AG10803 (cell line): ENCODE results near the gene XIAP.

Experiments
- DNase-seq: peaks from one replicate; pipeline ENCODE4 v3.0.0; 2010; ENCODE audit warnings: low read depth
- H3K4me3 ChIP-seq: 2 replicates; pipeline ENCODE4 v1.5.1; 2011; ENCODE audit warnings: mild to moderate bottlenecking, low read length, control low read depth
- TF ChIP-seq, protein P1 (sequence below): conservative IDR thresholded peaks from 2 replicates; pipeline ENCODE4 v1.5.1; 2011; ENCODE audit warnings: mild to moderate bottlenecking, low read length, control low read depth, inconsistent platforms

XIAP gene

DNA sequence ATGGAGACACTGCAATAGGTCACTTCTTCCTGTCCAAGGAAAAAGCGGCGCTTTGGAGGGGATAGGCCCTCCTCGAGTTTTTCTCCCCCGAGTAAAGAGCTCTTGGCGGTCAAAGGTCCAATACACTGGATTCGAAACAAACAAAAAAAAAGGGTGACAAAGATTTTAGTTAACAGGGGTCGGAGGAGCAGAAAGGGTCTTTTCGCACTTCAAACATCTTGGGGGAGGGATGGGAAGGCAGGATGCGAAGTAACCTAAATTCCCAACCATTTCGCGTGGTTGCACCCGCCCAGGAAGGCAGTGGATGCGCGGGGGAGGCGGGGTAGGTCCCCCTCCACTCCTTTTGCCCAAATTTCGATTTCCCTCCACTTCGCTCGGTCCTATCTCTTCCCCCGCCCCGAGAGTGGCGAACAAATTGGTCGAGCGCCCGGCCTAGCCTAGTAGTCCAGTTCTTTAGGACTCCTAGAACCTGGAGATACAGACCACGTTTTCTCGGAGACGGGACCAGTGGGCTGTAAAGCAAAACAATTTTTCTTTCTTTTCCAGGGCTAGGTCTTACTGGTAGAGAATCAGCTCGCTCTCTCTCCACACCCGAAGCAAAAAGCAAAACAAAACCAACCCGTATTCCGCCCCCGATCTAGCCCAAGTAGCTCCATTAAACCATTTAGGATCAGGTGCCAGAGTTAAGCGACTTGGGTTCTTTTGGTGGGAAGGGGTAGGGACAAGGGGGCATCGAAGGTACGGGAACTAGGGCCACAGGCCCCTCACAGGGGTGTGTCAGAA, 99.6 kb downstream of the XIAP start:
- H3K4me3 ChIP-seq, result peak overlapping the region; percentile 68
- DNase-seq, result peak; percentile 33
- TF ChIP-seq, protein P1, sequence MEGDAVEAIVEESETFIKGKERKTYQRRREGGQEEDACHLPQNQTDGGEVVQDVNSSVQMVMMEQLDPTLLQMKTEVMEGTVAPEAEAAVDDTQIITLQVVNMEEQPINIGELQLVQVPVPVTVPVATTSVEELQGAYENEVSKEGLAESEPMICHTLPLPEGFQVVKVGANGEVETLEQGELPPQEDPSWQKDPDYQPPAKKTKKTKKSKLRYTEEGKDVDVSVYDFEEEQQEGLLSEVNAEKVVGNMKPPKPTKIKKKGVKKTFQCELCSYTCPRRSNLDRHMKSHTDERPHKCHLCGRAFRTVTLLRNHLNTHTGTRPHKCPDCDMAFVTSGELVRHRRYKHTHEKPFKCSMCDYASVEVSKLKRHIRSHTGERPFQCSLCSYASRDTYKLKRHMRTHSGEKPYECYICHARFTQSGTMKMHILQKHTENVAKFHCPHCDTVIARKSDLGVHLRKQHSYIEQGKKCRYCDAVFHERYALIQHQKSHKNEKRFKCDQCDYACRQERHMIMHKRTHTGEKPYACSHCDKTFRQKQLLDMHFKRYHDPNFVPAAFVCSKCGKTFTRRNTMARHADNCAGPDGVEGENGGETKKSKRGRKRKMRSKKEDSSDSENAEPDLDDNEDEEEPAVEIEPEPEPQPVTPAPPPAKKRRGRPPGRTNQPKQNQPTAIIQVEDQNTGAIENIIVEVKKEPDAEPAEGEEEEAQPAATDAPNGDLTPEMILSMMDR, result no peak

DNA sequence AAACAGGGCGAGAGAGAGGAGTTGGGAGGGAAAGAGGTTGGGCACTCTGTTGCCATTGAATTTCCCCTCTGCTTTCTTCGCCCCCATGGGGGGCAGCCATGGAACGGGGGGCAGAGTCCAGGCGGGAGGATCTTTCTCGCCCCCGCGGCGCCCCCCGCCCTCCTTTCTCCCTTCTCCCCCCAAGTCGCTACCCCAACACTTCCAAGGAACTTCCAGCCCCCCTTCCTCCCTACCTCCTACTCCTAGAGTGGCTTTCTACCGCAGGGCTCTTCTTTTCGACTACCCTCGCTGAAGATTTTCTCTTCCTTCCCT, 101.1 kb downstream of the XIAP start:
- no peak for DNase-seq
- H3K4me3 ChIP-seq, result peak overlapping the region; percentile 80
- TF ChIP-seq, protein P1, result no peak

DNA sequence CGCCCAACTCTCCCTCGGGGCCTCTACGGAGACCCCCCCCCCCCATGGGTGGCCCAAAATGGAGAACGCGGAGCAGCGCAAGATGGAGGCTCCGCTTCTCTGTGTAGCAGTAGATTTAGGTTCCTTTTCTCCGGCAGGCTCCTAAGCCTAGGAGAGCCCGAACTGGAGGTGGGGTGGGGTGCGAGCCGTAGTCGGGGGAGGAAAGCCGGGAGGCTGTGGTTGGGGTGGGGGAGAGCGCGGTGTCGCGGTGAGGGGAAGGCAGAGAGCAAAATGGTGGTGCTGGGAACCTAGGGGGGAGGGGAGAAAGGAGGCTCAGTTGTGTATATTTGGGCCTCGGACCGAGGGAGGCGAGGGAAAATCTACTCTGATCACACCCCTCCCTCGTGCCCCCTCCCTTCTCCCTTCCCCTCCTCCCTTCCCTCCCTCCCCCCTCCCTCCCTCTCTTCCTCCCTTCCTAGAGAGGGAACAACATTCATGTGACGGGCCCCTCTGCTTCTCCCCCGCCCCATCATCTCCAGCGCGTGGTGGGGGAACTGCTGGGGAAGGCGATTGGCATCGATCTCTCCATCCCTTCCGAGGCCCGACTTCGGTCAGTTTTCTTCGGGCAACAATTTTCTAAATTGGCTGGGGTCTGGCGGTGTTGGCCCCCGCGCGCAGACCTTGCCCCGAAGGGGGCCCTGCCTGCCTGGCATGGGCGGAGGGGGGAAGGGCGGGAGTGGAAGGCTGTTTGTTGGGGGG, 101.6 kb downstream of the XIAP start, which contains the start of gene STAG2:
TSS of gene STAG2 (plus strand) at position 439 of the 738 bp plus-strand sequence. CDS start 60,922 bp downstream, outside the sequence.
- TF ChIP-seq, protein P1, result no peak
- peak within 1 kb of the TSS; percentile 80 for H3K4me3 ChIP-seq
- peak; percentile 86 for DNase-seq

DNA sequence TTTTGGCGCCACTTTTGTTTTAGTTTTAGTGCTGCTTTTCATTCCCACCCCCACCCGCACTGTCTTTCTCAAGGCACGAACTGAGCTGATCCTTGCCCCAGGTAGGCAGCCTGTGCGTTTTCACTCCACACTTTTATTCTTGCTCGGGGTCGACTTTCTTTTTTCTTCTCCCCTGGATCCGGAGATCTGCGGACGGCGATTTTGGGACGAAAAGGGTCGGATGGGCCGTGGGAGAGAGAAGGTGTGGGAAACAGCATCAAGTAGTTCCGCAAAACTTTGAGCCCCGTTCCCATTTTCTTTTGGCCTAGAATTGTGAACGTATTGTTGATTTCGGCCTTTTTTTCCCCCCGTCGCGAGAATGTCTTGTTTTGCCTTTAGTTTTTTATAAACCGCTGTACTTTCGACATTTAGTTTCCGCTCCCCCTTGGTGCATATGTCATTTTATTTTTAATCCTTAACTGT, 102.2 kb downstream of the XIAP start:
- no peak for DNase-seq
- TF ChIP-seq, protein P1, result no peak

DNA sequence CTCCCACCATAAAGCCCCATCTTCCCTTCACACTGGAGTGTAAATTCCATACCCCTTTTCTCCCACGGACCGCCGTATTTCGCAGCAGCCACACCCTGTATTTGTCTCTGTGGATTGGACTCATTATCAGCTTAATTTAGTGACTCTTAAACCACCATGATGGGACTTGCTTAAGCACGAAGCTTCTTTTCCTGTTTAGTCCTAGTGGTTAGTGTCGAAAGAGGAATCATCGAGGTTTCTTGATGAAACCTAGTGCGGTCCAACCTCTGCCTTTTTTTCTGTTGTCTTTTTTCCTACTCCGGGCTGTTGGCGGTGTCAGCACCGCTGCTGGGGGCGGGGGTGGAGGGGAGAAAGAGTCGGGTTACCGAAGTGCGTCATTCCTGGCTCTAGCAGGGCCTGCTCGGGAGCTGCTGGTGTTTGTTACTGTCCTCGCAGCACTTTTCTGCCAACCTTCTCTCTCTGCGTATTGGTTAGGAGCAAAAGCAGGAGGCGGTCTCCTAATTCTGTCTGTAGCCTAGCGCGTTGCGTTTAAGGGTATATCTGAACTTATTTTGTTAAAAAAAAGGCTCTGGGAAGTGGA, 103.0 kb downstream of the XIAP start:
- H3K4me3 ChIP-seq, result peak overlapping the region; percentile 80
- peak; percentile 95 for DNase-seq
- TF ChIP-seq, protein P1, result no peak

More for the DNA sequence above, 102.2 kb downstream of the XIAP start:
- peak overlapping the region; percentile 80 for H3K4me3 ChIP-seq
